ENCODE results near the gene NINL. TPM values are rescaled to one million over a fixed set of nuclear protein-coding genes. Genes with fewer than 3 reads are reported as not detected.

Gene NINL
- total and polyA plus RNA-seq, 2 of the 8 experiments (the other 6 are each of a cell fraction or from before 2014, with no cell fraction given) = 15.3 to 30.0 TPM

- TF ChIP-seq USF2 (IDR thresholded peaks at IDR 0.05; ENCODE audit: low read length) = no peak
- TF ChIP-seq EGR1 (IDR thresholded peaks at IDR 0.05; ENCODE audit: borderline replicate concordance, low read depth, low read length) = no peak
Measured at GRCh38 chr20:25439328-25439727, 146.0 kb downstream of the NINL start (continued).
